ENCODE measurements around the gene GPC5. TPM values are rescaled to one million over a fixed set of nuclear protein-coding genes. Genes with fewer than 3 reads are reported as not detected.

GPC5 gene
- total and polyA plus RNA-seq, 2 donors (not counting 3 experiments of a cell fraction or from before 2014, with no cell fraction given) = 0.59 to 0.97 TPM

DNA sequence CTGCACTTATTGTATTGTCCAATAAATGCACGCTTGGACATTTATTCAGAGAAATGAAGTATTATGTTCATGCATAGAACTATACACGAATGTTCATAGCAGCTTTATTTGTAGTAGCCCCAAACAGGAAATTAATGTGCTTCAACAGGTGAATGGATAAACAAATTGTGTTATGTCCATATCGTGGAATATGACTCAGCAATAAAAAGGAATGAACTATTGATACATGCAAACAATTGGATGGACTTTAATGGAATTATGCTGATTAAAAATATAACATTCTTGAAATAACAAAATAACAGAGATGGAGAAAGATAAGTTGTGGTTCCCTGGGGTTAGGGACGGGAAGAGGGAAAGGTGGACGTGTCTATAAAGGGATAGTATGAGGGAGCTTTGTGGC lies 65.9 kb downstream of the GPC5 start:
- dilution Hi-C loops (cut with MboI; ENCODE audit: extremely low pct_ligation_motif_present, low sequenced_read_pairs) = no loop called here
- Histone ChIP-seq H3K36me3 (ENCODE audit: control insufficient read depth in 2 of 2, extremely low read depth in 1 of 2, insufficient read depth in 2 of 2, low read length in 2 of 2) (no peaks in the 10 kb centered on the region), H3K9ac (replicated peaks; ENCODE audit: extremely low read depth, insufficient read depth, low read length) (no peak overlapping the region), H2AFZ (ENCODE audit: low read depth, low read length) (no peak overlapping the region), H3K27me3 (ENCODE audit: control insufficient read depth in 2 of 2, insufficient read depth in 2 of 2, low read length in 2 of 2) (no peaks in the 10 kb centered on the region), H3K4me2 (ENCODE audit: insufficient read depth, low read length) (no peak overlapping the region), H4K20me1 (replicated peaks; ENCODE audit: control insufficient read depth, extremely low read depth, insufficient read depth, low read length) (no peaks in the 10 kb centered on the region), H3K9me1 (replicated peaks; ENCODE audit: control insufficient read depth, extremely low read depth, insufficient read depth, low read length) (no peaks in the 10 kb centered on the region), H3K27ac (ENCODE audit: insufficient read depth, low read depth, low read length) (no peak overlapping the region), H3K9me3 (replicated peaks; ENCODE audit: control insufficient read depth, insufficient read depth, low read length) (no peaks in the 10 kb centered on the region), H3K4me3 (replicated peaks in 1 of 3; ENCODE audit: insufficient read depth in 1 of 3, low read depth in 1 of 3, low read length in 3 of 3) (no peak overlapping the region), H3K4me1 (ENCODE audit: control insufficient read depth, extremely low read depth, insufficient read depth, low read length) (no peaks in the 10 kb centered on the region), H3K79me2 (ENCODE audit: control insufficient read depth, insufficient read depth, low read length) (no peaks in the 10 kb centered on the region)
- FAIRE-seq (no peak), DNase-seq (ENCODE audit: low read depth, low spot score) (no peak)
- TF ChIP-seq GATA2 (IDR thresholded peaks at IDR 0.05; ENCODE audit: insufficient read depth, insufficient read length, low read depth, low read length) (no peak), EZH2 (IDR thresholded peaks at IDR 0.05; ENCODE audit: borderline replicate concordance, low read depth, low read length, severe bottlenecking) (no peak), POLR2AphosphoS5 (IDR thresholded peaks at IDR 0.05; ENCODE audit: insufficient read depth, low read depth, low read length) (no peak), FOS (IDR thresholded peaks at IDR 0.05; ENCODE audit: borderline replicate concordance, insufficient read depth, low read length) (no peak), MYC (IDR thresholded peaks at IDR 0.05; ENCODE audit: low read depth, low read length) (no peak), POLR2A (IDR thresholded peaks at IDR 0.05; ENCODE audit: low read depth, low read length) (no peak), JUN (IDR thresholded peaks at IDR 0.05; ENCODE audit: borderline replicate concordance, insufficient read depth, insufficient read length, low read depth) (no peak)
- TF ChIP-seq, protein P1, sequence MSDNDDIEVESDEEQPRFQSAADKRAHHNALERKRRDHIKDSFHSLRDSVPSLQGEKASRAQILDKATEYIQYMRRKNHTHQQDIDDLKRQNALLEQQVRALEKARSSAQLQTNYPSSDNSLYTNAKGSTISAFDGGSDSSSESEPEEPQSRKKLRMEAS (IDR thresholded peaks at IDR 0.05; ENCODE audit: insufficient read depth, insufficient read length) = no peak
- TF ChIP-seq, protein P2, sequence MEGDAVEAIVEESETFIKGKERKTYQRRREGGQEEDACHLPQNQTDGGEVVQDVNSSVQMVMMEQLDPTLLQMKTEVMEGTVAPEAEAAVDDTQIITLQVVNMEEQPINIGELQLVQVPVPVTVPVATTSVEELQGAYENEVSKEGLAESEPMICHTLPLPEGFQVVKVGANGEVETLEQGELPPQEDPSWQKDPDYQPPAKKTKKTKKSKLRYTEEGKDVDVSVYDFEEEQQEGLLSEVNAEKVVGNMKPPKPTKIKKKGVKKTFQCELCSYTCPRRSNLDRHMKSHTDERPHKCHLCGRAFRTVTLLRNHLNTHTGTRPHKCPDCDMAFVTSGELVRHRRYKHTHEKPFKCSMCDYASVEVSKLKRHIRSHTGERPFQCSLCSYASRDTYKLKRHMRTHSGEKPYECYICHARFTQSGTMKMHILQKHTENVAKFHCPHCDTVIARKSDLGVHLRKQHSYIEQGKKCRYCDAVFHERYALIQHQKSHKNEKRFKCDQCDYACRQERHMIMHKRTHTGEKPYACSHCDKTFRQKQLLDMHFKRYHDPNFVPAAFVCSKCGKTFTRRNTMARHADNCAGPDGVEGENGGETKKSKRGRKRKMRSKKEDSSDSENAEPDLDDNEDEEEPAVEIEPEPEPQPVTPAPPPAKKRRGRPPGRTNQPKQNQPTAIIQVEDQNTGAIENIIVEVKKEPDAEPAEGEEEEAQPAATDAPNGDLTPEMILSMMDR (IDR thresholded peaks at IDR 0.05; ENCODE audit: extremely low read depth in 1 of 2, insufficient read depth in 1 of 2, low read depth in 1 of 2, low read length in 2 of 2) = no peak
- ChIA-PET CTCF (no interaction called here), POLR2A (no interaction called here)
- BruUV-seq (replicated peaks) = no TSS peak
- intact Hi-C loops (cut with micrococcal nuclease) = no loop called here

Measured in endothelial cell of umbilical vein (primary cell).